Activated CD8-positive, alpha-beta T cell treated with anti-CD3 and anti-CD28 coated beads, Interleukin-2, amount 10 ng/mL, durations not matched to agents 7 days and 5 days (primary cell): Measurements from ENCODE around the gene ARHGAP8. TPM values are rescaled to one million over a fixed set of nuclear protein-coding genes. Genes with fewer than 3 reads are reported as not detected.

Source experiments
- ATAC-seq: fragments of 150-1000 bp; cut with Tn5 transposase; one replicate; pipeline ENCODE4 v1.10.0; 2021; ENCODE audit warnings: moderate library complexity
- CTCF ChIA-PET: fragments of 350-600 bp; sonication (Branson Sonifier 250); formaldehyde crosslinking; loops from one replicate; lab custom pipeline; 2021; ENCODE audit warnings: antibody characterized with exemption; lab: Charles Lee
- POLR2A ChIA-PET: fragments of 350-600 bp; sonication (Branson Sonifier 250); formaldehyde crosslinking; loops from one replicate; lab custom pipeline; 2021; ENCODE audit warnings: antibody characterized with exemption; lab: Charles Lee
- DNase-seq: peaks from one replicate; pipeline ENCODE4 v3.0.0-alpha.2; 2020
- H3K27ac Mint-ChIP-seq: one replicate; pipeline ENCODE4 v1.8.0; 2021; ENCODE audit warnings: mild to moderate bottlenecking, mixed read lengths
- H3K27me3 Mint-ChIP-seq: one replicate; pipeline ENCODE4 v1.8.0; 2021; ENCODE audit warnings: low read depth, mixed read lengths
- H3K36me3 Mint-ChIP-seq: one replicate; pipeline ENCODE4 v1.8.0; 2021; ENCODE audit warnings: low read depth, mixed read lengths
- H3K4me1 Mint-ChIP-seq: one replicate; pipeline ENCODE4 v1.8.0; 2021; ENCODE audit warnings: low read depth, mixed read lengths
- H3K4me3 Mint-ChIP-seq: one replicate; pipeline ENCODE4 v1.8.0; 2021; ENCODE audit warnings: mild to moderate bottlenecking, mixed read lengths
- H3K9me3 Mint-ChIP-seq: one replicate; pipeline ENCODE4 v1.8.0; 2022; ENCODE audit warnings: mixed read lengths; ENCODE audit not compliant: insufficient read depth
- total RNA-seq, 2 experiments: library from RNA; stranded (reverse); gene quantifications; one replicate each; pipeline ENCODE4 v1.2.3, GENCODE V29; 2021

The ARHGAP8 gene
- total RNA-seq, 2 experiments from 2014 or later, result 0.39 to 1.2 TPM

GRCh38 chr22:44727148-44727547 lies 25.2 kb upstream of the ARHGAP8 start:
- ChIA-PET CTCF (no interaction called here), POLR2A (no interaction called here)
- no peak overlapping the region for H3K4me3 Mint-ChIP-seq
- H3K27me3 Mint-ChIP-seq, result no peaks in the 10 kb centered on the region
- H3K27ac Mint-ChIP-seq, result no peak overlapping the region
- H3K9me3 Mint-ChIP-seq, result no peaks in the 10 kb centered on the region
- H3K4me1 Mint-ChIP-seq, result peaks cover 25% of the 10 kb centered on the region
- ATAC-seq (no peak), DNase-seq (no peak)
- H3K36me3 Mint-ChIP-seq, result peaks cover 8% of the 10 kb centered on the region

- Mint-ChIP-seq H3K36me3 (peaks cover 10% of the 10 kb centered on the region), H3K4me3 (no peak overlapping the region), H3K4me1 (peaks cover 25% of the 10 kb centered on the region), H3K9me3 (no peaks in the 10 kb centered on the region), H3K27me3 (no peaks in the 10 kb centered on the region), H3K27ac (no peak overlapping the region)
- ATAC-seq (no peak), DNase-seq (no peak)
- CTCF ChIA-PET, result interaction anchor here (1.0 kb wide), 1 partner anchor 30 kb away, joined by 4 read pairs; no protein-coding TSS in a partner anchor
- POLR2A ChIA-PET, result no interaction called here
These were observed 24.7 kb upstream of the ARHGAP8 start for GRCh38 chr22:44727709-44728108.

DNA sequence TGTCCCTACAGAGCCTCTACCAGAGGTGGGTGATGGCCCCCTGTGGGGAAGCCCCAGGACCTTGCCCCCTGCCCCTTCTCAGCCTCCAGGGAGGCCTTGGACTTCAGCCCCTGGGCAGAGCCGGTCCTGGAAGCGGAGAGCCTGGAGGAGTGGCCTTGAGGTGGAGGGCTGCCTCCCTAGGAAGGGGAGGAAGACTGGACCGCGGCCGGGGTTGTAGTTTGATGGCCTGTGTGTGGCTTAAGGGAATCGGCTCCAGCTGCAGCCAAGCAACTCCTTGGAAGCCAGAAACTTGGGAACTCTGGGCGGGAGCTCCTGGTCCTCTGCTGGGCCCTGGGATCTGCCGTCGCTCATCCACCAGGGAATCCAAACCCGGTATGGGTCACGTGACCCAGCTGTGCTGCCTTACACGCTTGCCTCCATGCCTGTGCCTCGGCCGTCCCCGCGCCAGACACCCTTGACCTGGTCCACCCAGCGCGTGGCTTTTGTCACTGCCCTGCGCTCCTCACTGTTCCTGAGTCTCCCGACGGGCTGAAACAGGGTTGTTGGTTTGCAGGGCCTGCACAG lies 23.5 kb upstream of the ARHGAP8 start:
- CTCF ChIA-PET, result interaction anchor here (0.8 to 1.1 kb wide), 2 partner anchors 26 to 44 kb away, joined by 3 to 8 read pairs; no protein-coding TSS in a partner anchor
- peaks cover 25% of the 10 kb centered on the region for H3K4me1 Mint-ChIP-seq
- DNase-seq (no peak), ATAC-seq (no peak)
- H3K36me3 Mint-ChIP-seq, result peaks cover 10% of the 10 kb centered on the region
- no peak overlapping the region for H3K4me3 Mint-ChIP-seq
- no peaks in the 10 kb centered on the region for H3K9me3 Mint-ChIP-seq
- no peaks in the 10 kb centered on the region for H3K27me3 Mint-ChIP-seq
- peak overlapping the region; percentile 49 for H3K27ac Mint-ChIP-seq
- POLR2A ChIA-PET, result interaction anchor here (0.5 kb wide), 1 partner anchor 518 kb away, joined by 3 read pairs; no protein-coding TSS in a partner anchor

GRCh38 chr22:44729391-44730021 lies 22.9 kb upstream of the ARHGAP8 start:
- no peaks in the 10 kb centered on the region for H3K27me3 Mint-ChIP-seq
- H3K36me3 Mint-ChIP-seq, result peaks cover 10% of the 10 kb centered on the region
- peak; percentile 45 for DNase-seq
- POLR2A ChIA-PET, result interaction anchor here (0.5 kb wide), 1 partner anchor 517 kb away, joined by 3 read pairs; no protein-coding TSS in a partner anchor
- peak; percentile 54 for ATAC-seq
- peak overlapping the region; percentile 49 for H3K27ac Mint-ChIP-seq
- H3K9me3 Mint-ChIP-seq, result no peaks in the 10 kb centered on the region
- no peak overlapping the region for H3K4me3 Mint-ChIP-seq
- CTCF ChIA-PET, result interaction anchor here (0.8 to 1.4 kb wide), 4 partner anchors 27 to 45 kb away, joined by 3 to 8 read pairs (median 4); no protein-coding TSS in a partner anchor
- peaks cover 25% of the 10 kb centered on the region for H3K4me1 Mint-ChIP-seq

DNA sequence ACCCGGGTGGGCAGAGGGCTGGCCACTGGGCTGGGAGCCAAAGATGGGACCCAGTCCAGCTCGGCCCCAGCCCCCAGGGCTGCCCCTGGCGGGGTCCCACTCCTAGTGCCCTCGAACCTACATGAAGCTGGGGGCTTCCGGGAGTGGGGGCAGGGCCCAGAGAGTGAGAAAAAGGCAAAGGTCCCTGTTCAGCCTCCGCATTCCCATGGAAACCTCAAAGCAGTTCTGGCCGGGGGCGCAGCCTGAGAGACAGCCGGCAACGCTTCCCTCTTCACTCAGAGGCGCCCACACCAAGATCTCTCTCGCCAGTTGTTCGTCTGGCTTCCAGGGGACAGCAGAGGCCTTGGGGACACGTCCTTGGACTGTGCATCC lies 22.4 kb upstream of the ARHGAP8 start:
- H3K9me3 Mint-ChIP-seq, result no peaks in the 10 kb centered on the region
- peaks cover 10% of the 10 kb centered on the region for H3K36me3 Mint-ChIP-seq
- H3K4me1 Mint-ChIP-seq, result peaks cover 25% of the 10 kb centered on the region
- POLR2A ChIA-PET, result no interaction called here
- ATAC-seq, result no peak
- H3K27me3 Mint-ChIP-seq, result no peaks in the 10 kb centered on the region
- CTCF ChIA-PET, result interaction anchor here (1.1 to 1.4 kb wide), 3 partner anchors 32 to 46 kb away, joined by 3 to 8 read pairs (median 4); no protein-coding TSS in a partner anchor
- DNase-seq, result no peak
- no peak overlapping the region for H3K27ac Mint-ChIP-seq
- H3K4me3 Mint-ChIP-seq, result no peak overlapping the region

DNA sequence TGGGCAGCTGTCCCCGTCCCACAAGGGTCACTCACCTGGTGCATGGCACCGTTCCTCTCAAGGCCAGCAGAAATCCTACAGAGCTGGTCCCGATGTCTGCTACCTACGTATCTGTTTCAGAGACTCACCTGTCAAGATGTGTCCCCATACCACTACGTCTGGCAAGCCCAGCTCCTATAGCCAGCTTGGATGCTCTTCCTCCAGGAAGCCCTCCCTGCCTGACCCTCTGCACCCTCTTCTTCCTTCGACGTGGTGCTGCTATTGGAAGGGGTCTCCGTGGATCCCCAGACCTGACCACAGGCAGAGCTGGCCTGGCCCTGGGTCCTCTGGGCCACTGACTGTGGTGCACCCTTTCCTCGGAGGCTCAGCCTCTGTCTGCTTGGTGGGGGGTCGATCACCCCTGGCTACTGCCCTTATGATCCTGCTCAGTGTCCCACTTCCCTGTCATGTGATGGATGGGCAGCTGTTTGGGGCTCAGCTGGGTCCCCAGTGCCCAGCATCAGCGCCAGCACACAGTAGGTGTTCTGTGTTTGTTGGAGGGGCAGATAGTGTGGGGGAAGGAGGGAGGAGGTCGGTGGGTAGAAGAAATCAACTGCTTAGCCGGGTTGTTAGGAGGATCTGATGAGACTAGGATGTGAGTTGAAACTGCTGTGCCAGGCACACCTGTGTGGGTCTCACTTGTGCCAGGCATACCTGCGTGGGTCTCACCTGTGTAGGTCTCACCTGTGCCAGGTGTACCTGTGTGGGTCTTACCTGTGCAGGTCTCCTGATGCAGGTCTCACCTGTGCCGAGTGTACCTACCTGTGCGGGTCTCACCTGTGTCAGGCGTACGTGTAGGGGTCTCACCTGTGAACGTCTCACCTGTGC lies 21.7 kb upstream of the ARHGAP8 start:
- DNase-seq (no peak), ATAC-seq (no peak)
- ChIA-PET CTCF (interaction anchor here (1.2 to 1.4 kb wide), 2 partner anchors 32 to 34 kb away, joined by 3 to 4 read pairs; no protein-coding TSS in a partner anchor), POLR2A (no interaction called here)
- peaks cover 25% of the 10 kb centered on the region for H3K4me1 Mint-ChIP-seq
- H3K9me3 Mint-ChIP-seq, result no peaks in the 10 kb centered on the region
- H3K36me3 Mint-ChIP-seq, result peaks cover 10% of the 10 kb centered on the region
- no peaks in the 10 kb centered on the region for H3K27me3 Mint-ChIP-seq
- H3K27ac Mint-ChIP-seq, result no peak overlapping the region
- H3K4me3 Mint-ChIP-seq, result no peak overlapping the region

DNA sequence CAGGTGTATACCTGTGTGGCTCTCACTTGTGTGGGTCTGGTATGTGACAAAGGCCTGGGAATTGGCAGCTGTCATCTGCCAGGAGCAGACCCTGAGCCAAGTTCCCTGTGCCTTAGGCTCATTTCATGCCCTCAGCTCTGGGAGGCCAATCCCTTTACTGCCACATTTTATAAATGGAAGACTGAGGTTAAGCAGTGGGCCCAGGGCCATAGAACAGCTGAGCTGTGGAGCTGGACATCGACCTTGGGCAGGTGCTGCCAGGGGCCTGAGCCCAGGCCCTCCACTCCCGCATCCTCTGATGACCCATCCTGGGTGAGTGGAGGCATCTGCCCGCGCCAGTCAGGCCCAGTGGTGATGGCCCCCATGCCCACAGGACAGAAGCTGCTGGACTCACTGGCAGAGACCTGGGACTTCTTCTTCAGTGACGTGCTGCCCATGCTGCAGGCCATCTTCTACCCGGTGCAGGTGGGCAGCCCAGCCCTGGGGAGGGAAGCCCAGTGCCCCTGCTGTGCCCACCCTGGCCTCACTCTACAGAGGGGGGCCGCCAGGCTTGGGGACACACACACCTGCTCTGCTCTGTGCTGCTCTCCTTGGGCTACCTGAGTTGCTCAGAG lies 20.9 kb upstream of the ARHGAP8 start:
- Mint-ChIP-seq H3K4me3 (no peak overlapping the region), H3K27ac (no peak overlapping the region), H3K36me3 (peaks cover 10% of the 10 kb centered on the region), H3K27me3 (no peaks in the 10 kb centered on the region), H3K4me1 (peaks cover 28% of the 10 kb centered on the region), H3K9me3 (no peaks in the 10 kb centered on the region)
- ATAC-seq (no peak), DNase-seq (no peak)
- ChIA-PET POLR2A (no interaction called here), CTCF (no interaction called here)

DNA sequence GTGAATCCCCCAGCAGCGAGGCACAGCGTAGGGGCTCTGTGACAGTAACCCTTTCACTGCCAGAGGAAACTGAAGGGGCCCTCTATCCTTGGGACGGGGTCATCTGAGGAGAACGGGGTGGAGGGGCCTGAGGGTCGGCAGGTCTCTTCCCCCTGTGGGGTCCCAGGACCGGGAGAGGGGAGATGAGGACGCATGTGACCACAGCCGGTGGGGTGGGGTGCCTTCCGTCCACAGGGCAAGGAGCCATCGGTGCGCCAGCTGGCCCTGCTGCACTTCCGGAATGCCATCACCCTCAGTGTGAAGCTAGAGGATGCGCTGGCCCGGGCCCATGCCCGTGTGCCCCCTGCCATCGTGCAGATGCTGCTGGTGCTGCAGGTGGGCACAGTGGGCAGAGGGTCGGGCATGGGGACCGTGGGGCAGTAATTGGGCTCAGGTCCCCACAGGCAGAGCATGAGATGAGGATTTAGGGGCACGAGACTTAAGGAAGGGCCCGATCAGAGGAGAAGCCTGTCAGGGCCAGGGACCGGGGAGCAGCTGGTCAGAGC lies 20.3 kb upstream of the ARHGAP8 start:
- ChIA-PET POLR2A (no interaction called here), CTCF (no interaction called here)
- DNase-seq (no peak), ATAC-seq (no peak)
- no peak overlapping the region for H3K4me3 Mint-ChIP-seq
- H3K9me3 Mint-ChIP-seq, result no peaks in the 10 kb centered on the region
- no peaks in the 10 kb centered on the region for H3K27me3 Mint-ChIP-seq
- H3K36me3 Mint-ChIP-seq, result peaks cover 10% of the 10 kb centered on the region
- no peak overlapping the region for H3K27ac Mint-ChIP-seq
- H3K4me1 Mint-ChIP-seq, result peaks cover 28% of the 10 kb centered on the region

- Mint-ChIP-seq H3K27me3 (no peaks in the 10 kb centered on the region), H3K4me1 (peaks cover 25% of the 10 kb centered on the region), H3K9me3 (no peaks in the 10 kb centered on the region), H3K27ac (no peak overlapping the region), H3K36me3 (peaks cover 10% of the 10 kb centered on the region), H3K4me3 (no peak overlapping the region)
- no peak for DNase-seq
- POLR2A ChIA-PET, result interaction anchor here (0.8 kb wide), 1 partner anchor 1469 kb away, joined by 3 read pairs; no protein-coding TSS in a partner anchor
- ATAC-seq, result no peak
- CTCF ChIA-PET, result interaction anchor here (4.4 kb wide), 1 partner anchor 35 kb away, joined by 48 read pairs; no protein-coding TSS in a partner anchor
These were observed 19.7 kb upstream of the ARHGAP8 start for GRCh38 chr22:44732661-44733060.

- POLR2A ChIA-PET, result interaction anchor here (0.8 kb wide), 1 partner anchor 1470 kb away, joined by 3 read pairs; no protein-coding TSS in a partner anchor
- ATAC-seq, result no peak
- CTCF ChIA-PET, result interaction anchor here (4.4 kb wide), 1 partner anchor 36 kb away, joined by 48 read pairs; no protein-coding TSS in a partner anchor
- no peak for DNase-seq
- H3K4me3 Mint-ChIP-seq, result no peak overlapping the region
- no peak overlapping the region for H3K27ac Mint-ChIP-seq
- peaks cover 16% of the 10 kb centered on the region for H3K4me1 Mint-ChIP-seq
- no peaks in the 10 kb centered on the region for H3K27me3 Mint-ChIP-seq
- H3K9me3 Mint-ChIP-seq, result no peaks in the 10 kb centered on the region
- H3K36me3 Mint-ChIP-seq, result peaks cover 10% of the 10 kb centered on the region
These were observed 18.8 kb upstream of the ARHGAP8 start for GRCh38 chr22:44733426-44734106.
